ENCODE results near the gene PLCB4. TPM values are rescaled to one million over a fixed set of nuclear protein-coding genes. Genes with fewer than 3 reads are reported as not detected.

PLCB4 gene
- polyA plus RNA-seq, 1 of the 3 experiments (the other 2 are of a cell fraction) = 5.5 TPM

DNA sequence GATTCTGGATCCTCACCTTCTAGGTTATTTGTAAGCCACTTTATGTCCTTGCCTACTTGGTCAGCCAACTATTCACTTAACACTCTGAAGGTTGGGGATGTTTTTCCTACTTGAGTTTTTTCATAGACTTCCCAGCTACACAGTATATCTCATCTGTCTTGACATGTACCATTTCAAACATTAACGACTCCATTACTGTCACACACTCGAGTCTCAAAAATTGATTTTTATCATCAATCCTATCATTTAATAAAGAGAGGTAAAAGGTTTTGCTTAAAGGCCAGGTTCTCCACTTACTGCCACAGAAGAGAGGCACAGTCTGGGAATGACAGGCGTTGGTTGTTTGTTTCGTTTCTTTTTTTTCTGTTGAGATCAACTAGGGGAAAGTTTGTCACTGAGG lies 407.3 kb downstream of the PLCB4 start (continued):
- no peak for TF ChIP-seq PBX3 (IDR thresholded peaks at IDR 0.05)

GRCh38 chr20:9476637-9477036 lies 407.8 kb downstream of the PLCB4 start:
- no peak for DNase-seq
- peaks cover 3 to 16% of the 10 kb centered on the region in 2 experiments for H3K36me3 ChIP-seq (replicated peaks in 1 of 2; ENCODE audit: control insufficient read depth in 1 of 2, insufficient read depth in 2 of 2, low read length in 1 of 2)
- no peaks in the 10 kb centered on the region for H3K27me3 ChIP-seq (ENCODE audit: insufficient read depth)
- no peak for TF ChIP-seq FOXM1 (IDR thresholded peaks at IDR 0.05; ENCODE audit: low read depth)
- TF ChIP-seq FOSL2 (IDR thresholded peaks at IDR 0.05; ENCODE audit: borderline replicate concordance, low read depth) = no peak
- TF ChIP-seq REST (IDR thresholded peaks at IDR 0.05; ENCODE audit: low read depth, low read length) = no peak
- TF ChIP-seq YY1 (IDR thresholded peaks at IDR 0.05; ENCODE audit: low read depth) = no peak
- TF ChIP-seq JUND (IDR thresholded peaks at IDR 0.05) = no peak
- no peak for TF ChIP-seq GABPA (IDR thresholded peaks at IDR 0.05; ENCODE audit: low read depth)
- no peak for TF ChIP-seq POLR2AphosphoS5 (IDR thresholded peaks at IDR 0.05; ENCODE audit: low read depth, low read length)
- no peak for TF ChIP-seq RAD21 (IDR thresholded peaks at IDR 0.05; ENCODE audit: low read length)
- no peak for TF ChIP-seq GATA2 (CRISPR knock-in tag; IDR thresholded peaks at IDR 0.05)
- no peak for TF ChIP-seq TCF12 (IDR thresholded peaks at IDR 0.05)
- TF ChIP-seq ZBTB33 (IDR thresholded peaks at IDR 0.05; ENCODE audit: borderline replicate concordance, low read depth) = no peak
- TF ChIP-seq TEAD4 (IDR thresholded peaks at IDR 0.05; ENCODE audit: borderline replicate concordance, insufficient read depth) = no peak
- no peak overlapping the region for H3K9ac ChIP-seq
- CTCF ChIA-PET = interaction anchor here (0.9 to 3.9 kb wide), 6 partner anchors 9 to 132 kb away, joined by 3 to 23 read pairs (median 4); no protein-coding TSS in a partner anchor
- POLR2A ChIA-PET = no interaction called here
- no peak overlapping the region for H3K4me3 ChIP-seq (ENCODE audit: low read depth in 2 of 2, low read length in 1 of 2)
- no peak overlapping the region for H3K4me2 ChIP-seq
- WGBS (ENCODE audit: low lambda C conversion rate) = 95% methylated on average over 7 of the region's 7 CpGs
- peaks cover 11 to 17% of the 10 kb centered on the region in 2 experiments; a peak in 3 of 4 replicates for H3K4me1 ChIP-seq (ENCODE audit: control insufficient read depth in 1 of 2, insufficient read depth in 2 of 2, low read depth in 1 of 2, low read length in 1 of 2)
- H4K20me1 ChIP-seq (ENCODE audit: insufficient read depth) = no peaks in the 10 kb centered on the region
- H3K9me2 ChIP-seq = no peaks in the 10 kb centered on the region
- H3K27ac ChIP-seq (ENCODE audit: low read depth in 2 of 2, low read length in 1 of 2) = no peak overlapping the region
- H3K9me3 ChIP-seq = no peaks in the 10 kb centered on the region
- H3K79me2 ChIP-seq (ENCODE audit: insufficient read depth) = no peaks in the 10 kb centered on the region
- peaks cover 11% of the 10 kb centered on the region for H3F3A ChIP-seq (replicated peaks; ENCODE audit: insufficient read depth)
- H2AFZ ChIP-seq (ENCODE audit: low read depth) = no peak overlapping the region

Measured in SK-N-SH (cell line).